OCI-LY3 (cell line): ENCODE measurements around the gene GPATCH3.

Experiments used
- EZH2phosphoT487 ChIP-seq: fragments of 200-600 bp; shearing (Covaris generic); IDR thresholded peaks from 2 replicates; pipeline ENCODE4 v1.6.1; 2018; ENCODE audit warnings: antibody characterized with exemption, mixed run types, low read depth
- TF ChIP-seq, protein P1 (sequence below): fragments of 200-600, 300-600 bp; sonication (generic); IDR thresholded peaks from 2 replicates; pipeline ENCODE4 v1.5.1; 2014; ENCODE audit warnings: antibody characterized with exemption, low read length, low read depth

GRCh38 chr1:26858160-26858559, 42.1 kb downstream of the GPATCH3 start:
- TF ChIP-seq, protein P1, sequence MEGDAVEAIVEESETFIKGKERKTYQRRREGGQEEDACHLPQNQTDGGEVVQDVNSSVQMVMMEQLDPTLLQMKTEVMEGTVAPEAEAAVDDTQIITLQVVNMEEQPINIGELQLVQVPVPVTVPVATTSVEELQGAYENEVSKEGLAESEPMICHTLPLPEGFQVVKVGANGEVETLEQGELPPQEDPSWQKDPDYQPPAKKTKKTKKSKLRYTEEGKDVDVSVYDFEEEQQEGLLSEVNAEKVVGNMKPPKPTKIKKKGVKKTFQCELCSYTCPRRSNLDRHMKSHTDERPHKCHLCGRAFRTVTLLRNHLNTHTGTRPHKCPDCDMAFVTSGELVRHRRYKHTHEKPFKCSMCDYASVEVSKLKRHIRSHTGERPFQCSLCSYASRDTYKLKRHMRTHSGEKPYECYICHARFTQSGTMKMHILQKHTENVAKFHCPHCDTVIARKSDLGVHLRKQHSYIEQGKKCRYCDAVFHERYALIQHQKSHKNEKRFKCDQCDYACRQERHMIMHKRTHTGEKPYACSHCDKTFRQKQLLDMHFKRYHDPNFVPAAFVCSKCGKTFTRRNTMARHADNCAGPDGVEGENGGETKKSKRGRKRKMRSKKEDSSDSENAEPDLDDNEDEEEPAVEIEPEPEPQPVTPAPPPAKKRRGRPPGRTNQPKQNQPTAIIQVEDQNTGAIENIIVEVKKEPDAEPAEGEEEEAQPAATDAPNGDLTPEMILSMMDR: no peak
- TF ChIP-seq EZH2phosphoT487: no peak
